IPS-15b (cell line): ENCODE measurements around the gene RHOV.

Experiments used
- H3K27me3 ChIP-seq: one replicate; pipeline ENCODE4 v1.6.1; 2013; ENCODE audit warnings: low read length; ENCODE audit not compliant: control insufficient read depth, insufficient read depth
- H3K36me3 ChIP-seq: one replicate; pipeline ENCODE4 v1.6.1; 2013; ENCODE audit warnings: low read length; ENCODE audit not compliant: control insufficient read depth, insufficient read depth
- H3K4me1 ChIP-seq: one replicate; pipeline ENCODE4 v1.6.1; 2013; ENCODE audit warnings: mild to moderate bottlenecking, low read length; ENCODE audit not compliant: control insufficient read depth, insufficient read depth
- H3K4me3 ChIP-seq: one replicate; pipeline ENCODE4 v1.5.1; 2013; ENCODE audit warnings: low read depth, low read length
- H3K9ac ChIP-seq: one replicate; pipeline ENCODE4 v1.6.1; 2013; ENCODE audit warnings: low read depth, mild to moderate bottlenecking, low read length
- H3K9me3 ChIP-seq: one replicate; pipeline ENCODE4 v1.6.1; 2013; ENCODE audit warnings: mild to moderate bottlenecking, low read length; ENCODE audit not compliant: control insufficient read depth, insufficient read depth

RHOV gene

DNA sequence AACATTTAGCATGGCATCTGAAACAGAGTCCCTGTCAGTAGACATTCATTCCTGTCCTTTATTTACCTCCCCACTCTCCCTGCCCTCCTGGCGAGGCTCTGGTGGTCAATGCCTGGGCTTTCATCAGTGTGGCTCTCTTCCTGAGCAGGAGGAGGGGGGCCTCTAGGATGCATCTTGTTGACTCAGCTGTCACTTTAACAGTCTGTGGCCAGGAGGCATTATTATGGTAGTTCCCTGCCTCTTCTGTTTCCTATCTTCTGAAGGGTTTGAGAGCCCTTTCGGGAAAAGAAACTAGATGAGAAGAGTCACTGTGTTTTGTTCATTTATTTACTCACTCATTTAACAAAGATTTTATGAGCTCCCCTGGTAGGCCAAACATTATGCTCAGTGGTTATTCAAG is 43.1 kb downstream of the RHOV start:
- no peaks in the 10 kb centered on the region for H3K36me3 ChIP-seq
- H3K27me3 ChIP-seq = no peaks in the 10 kb centered on the region
- H3K9ac ChIP-seq = no peak overlapping the region
- no peaks in the 10 kb centered on the region for H3K9me3 ChIP-seq
- H3K4me1 ChIP-seq = peaks cover 2% of the 10 kb centered on the region
- no peak overlapping the region for H3K4me3 ChIP-seq

DNA sequence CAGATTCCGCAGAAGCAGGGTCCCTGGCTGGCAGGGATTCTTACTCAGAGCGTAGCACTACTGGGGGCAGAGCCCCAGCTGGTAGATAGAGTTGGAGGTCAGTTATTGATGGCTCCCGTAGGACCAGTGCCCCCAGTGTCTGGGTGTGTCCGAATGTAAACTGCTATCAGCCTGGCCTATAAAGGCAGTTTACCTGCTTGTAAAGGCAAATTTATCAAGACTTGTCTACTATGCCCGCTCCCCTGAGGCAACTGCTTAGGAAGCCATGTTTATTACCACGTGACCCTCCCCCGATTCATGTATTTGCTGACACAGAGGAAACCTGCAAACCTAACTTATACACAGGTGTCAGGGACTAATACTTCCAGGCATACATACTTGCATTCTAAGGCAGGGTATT is 44.9 kb downstream of the RHOV start:
- no peak overlapping the region for H3K9ac ChIP-seq

DNA sequence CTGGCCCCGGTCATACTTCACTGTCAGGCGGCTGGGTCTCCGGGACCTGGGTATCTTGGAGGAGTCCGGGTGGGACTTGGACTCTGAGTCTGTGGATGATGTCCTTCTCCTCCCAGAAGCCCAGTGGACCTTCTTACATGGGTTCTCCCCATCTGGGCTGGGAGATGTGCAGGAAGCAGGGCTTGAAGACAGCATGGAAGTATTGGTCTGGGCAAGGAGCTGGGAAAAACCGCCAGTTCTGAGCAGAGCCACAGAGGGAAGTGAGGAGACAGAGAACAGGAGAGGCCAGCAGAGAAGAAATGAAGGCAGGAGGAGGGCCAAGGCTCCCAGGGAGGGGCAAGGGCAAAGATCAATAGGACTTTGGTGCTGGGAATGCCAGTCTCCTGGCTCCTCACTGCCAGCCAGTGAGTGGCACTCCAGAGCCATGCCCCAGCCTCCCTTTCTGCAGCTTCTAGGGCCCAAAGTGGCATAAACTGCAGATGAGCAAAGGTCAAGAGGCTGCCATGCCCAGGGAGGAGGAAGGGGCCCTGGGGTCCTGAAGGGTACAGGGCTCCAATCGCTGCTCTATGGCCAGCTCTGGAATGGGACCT is 45.5 kb downstream of the RHOV start, which contains the start of gene PPP1R14D:
PPP1R14D (minus strand) TSS at position 262 of the 590 bp plus-strand sequence; CDS start at position 195, 67 bp downstream.
- H3K36me3 ChIP-seq = no peaks in the 10 kb centered on the region
- peaks cover 2% of the 10 kb centered on the region for H3K4me1 ChIP-seq
- no peak within 1 kb of the TSS for H3K4me3 ChIP-seq
- H3K9ac ChIP-seq = no peak within 1 kb of the TSS
- no peaks in the 10 kb centered on the region for H3K9me3 ChIP-seq
- H3K27me3 ChIP-seq = no peaks in the 10 kb centered on the region

More for the DNA sequence above, 44.9 kb downstream of the RHOV start:
- Histone ChIP-seq H3K36me3 (no peaks in the 10 kb centered on the region), H3K4me1 (peaks cover 2% of the 10 kb centered on the region), H3K4me3 (no peak overlapping the region), H3K27me3 (no peaks in the 10 kb centered on the region), H3K9me3 (no peaks in the 10 kb centered on the region)

DNA sequence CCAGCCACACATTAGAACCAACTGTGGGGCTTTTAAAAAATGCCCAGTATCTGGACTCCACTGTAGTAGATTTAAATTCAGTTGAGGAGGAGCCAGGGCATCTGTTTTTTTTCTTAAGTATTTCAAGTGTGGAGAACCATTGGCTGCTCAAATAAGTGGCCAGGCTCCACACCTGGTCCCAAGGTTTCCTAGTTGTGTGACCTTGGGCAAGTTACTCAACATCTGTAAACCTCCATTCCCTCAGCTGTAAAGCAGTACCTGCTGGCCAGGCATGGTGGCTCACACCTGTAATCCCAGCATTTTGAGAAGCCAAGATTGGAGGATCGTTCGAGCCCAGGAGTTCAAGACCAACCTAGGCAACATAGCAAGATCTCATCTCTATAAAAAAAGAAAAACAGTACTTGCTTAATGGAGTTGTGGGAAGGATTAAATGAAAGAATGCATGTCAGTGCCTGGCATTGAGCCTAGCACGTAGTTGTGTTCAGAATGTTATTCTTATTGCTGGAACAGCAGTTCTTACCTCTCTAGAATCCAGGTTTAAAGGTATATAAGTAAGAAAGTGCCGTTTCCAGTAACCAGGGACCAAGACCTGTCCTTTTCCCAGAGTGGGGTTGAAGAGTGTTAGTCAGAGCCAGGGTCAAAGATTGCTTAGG is 47.5 kb downstream of the RHOV start:
- Histone ChIP-seq H3K9me3 (no peaks in the 10 kb centered on the region), H3K4me3 (no peak overlapping the region), H3K27me3 (no peaks in the 10 kb centered on the region), H3K4me1 (peaks cover 2% of the 10 kb centered on the region), H3K9ac (no peak overlapping the region), H3K36me3 (no peaks in the 10 kb centered on the region)

DNA sequence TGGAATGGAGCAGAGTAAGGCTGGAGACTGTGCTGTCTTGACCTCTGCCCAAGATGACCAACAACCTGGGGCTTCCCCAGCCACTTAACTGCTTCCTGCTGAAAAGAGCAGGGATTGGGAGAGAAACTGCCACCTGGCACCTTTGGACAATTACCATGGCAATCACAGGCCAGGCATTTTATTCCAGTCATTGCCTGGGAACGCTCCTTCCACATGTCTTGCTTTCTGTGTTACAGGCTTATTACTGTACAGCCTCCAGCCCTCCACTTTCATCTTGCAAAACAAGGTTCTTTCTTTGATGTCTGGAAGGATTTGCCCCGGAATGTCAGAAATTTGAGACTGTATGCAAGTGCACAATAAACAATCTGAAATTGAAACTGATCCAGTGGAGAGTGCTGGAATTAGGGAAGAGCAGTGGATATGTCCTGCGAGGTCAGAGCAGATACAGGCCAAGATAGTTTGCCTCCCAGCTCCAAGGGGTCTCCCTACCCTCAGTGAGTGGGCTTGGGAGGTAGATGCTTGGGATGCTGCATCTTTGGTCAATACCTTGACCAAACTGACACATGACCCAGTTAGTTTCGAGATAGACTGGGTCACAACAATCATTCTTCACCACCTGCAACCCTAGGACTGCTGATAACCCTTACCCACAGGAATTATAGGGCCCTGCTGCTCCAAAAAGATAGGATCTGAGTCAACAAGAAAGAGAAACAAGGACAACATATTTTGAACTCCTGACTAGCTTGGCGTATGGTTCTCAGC is 48.2 kb downstream of the RHOV start:
- Histone ChIP-seq H3K9me3 (no peaks in the 10 kb centered on the region), H3K9ac (no peak overlapping the region), H3K27me3 (no peaks in the 10 kb centered on the region), H3K36me3 (no peaks in the 10 kb centered on the region), H3K4me1 (peaks cover 2% of the 10 kb centered on the region), H3K4me3 (no peak overlapping the region)

DNA sequence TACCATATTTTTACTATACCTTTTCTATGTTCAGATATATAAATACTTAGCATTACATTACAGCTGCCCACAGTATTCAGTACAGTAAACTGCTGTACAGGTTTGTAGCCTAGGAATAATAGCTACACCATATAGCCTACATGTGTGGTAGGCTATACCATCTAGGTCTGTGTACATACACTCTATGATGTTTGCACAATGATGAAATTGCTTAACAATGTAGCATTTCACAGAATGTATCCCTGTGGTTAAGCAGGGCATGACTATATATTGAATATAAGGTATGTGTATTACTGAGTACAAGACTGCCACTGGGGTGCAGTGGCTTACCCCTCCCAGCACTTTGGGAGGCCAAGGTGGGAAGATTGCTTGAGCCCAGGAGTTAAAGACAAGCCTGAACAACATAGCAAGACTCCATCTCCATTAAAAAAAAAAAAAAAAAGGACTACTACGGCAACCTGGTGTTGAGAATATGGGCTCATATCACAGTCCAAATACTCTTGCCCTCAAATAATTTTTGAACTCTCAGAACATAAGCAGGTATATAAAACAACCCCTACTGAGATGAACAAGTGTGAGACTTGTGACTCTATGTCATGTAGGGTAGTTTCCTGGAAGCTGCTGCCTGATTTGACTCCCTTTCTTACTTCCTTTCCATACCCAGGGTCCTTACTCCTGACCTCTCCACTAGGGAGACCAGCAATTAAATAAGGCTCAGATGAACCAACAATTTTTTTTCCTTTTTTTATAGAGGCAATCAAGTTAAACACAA is 50.3 kb downstream of the RHOV start:
- H3K27me3 ChIP-seq = no peaks in the 10 kb centered on the region
- H3K36me3 ChIP-seq = no peaks in the 10 kb centered on the region
- no peaks in the 10 kb centered on the region for H3K4me1 ChIP-seq
- H3K4me3 ChIP-seq = no peak overlapping the region
- no peaks in the 10 kb centered on the region for H3K9me3 ChIP-seq
- no peak overlapping the region for H3K9ac ChIP-seq
